Keratinocyte (primary cell): ENCODE measurements around the gene HOXD1.

Source experiments
- CTCF ChIP-seq, 3 experiments: IDR thresholded peaks in 1 of 3; conservative IDR thresholded peaks in 1 of 3; optimal IDR thresholded peaks in 1 of 3; 2 replicates in 2 of 3; 3 replicates in 1 of 3; pipeline versions ENCODE3 to v1.5.1; 2011; ENCODE audit warnings: low read length in 3 of 3, mild to moderate bottlenecking in 3 of 3, moderate library complexity in 2 of 3, control low read depth in 1 of 3, inconsistent platforms in 1 of 3; ENCODE audit not compliant: insufficient read depth in 2 of 3; ENCODE audit errors: extremely low read depth in 1 of 3
- EZH2 ChIP-seq: IDR thresholded peaks from one replicate; pipeline ENCODE4 v1.6.1; 2012; ENCODE audit warnings: inconsistent platforms, mild to moderate bottlenecking, low read length, moderate library complexity

DNA sequence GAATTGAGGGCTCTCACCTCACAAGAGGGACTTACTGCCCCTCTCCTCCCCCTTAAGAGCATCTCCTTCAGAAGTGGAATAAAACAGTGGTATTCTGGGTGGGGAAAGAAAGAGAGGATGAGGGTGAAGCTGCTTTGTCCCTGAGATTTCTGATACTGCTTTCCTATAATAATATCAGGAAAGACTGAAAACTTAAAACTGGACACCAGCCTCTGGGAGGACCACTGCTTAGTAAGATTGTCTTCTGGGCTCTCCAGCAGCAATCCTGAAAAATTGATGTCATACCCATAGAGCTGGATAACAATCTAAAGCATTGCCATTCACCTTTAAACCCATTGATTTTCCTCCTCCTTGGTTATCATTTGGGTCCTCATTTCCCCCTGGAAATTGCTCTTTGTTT lies 41.8 kb upstream of the HOXD1 start:
- TF ChIP-seq CTCF (optimal IDR thresholded peaks at IDR 0.05 in 1 of 3, IDR thresholded peaks at IDR 0.05 in 1 of 3, conservative IDR thresholded peaks at IDR 0.05 in 1 of 3; ENCODE audit: extremely low read depth in 1 of 3, insufficient read depth in 2 of 3, low read length in 3 of 3) = no peak
- TF ChIP-seq EZH2 = no peak
